Hematopoietic multipotent progenitor cell treated with erythropoietin and hydrocortisone succinate and interleukin-3 and kit ligand, for 4 days (in vitro differentiated cells): Measurements from ENCODE around the gene TSHZ3.

Experiments used
- DNase-seq: peaks from one replicate; pipeline ENCODE4 v3.0.0-alpha.2; 2015

TSHZ3 gene

GRCh38 chr19:31352782-31353651 lies 3.8 kb upstream of the TSHZ3 start:
- DNase-seq = no peak

- DNase-seq = no peak
Measured at GRCh38 chr19:31352296-31352781, 3.1 kb upstream of the TSHZ3 start.

DNA sequence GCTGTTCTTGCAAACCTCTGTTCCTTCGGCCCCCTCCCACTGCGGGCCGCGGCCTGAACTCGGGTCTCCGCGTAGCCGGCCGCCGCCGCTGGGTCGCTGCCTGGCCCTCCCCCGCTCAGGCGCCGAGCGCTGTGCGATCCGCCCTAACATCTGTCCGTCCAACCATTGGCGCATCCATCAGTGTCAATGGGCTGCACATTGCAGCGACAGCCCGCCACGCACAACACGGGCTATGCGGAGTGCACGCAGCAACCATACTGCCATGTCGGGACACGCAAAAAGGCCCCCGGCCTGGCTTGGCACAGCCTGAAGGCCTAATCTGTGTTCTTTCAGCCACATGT lies 2.6 kb upstream of the TSHZ3 start:
- DNase-seq = no peak

DNA sequence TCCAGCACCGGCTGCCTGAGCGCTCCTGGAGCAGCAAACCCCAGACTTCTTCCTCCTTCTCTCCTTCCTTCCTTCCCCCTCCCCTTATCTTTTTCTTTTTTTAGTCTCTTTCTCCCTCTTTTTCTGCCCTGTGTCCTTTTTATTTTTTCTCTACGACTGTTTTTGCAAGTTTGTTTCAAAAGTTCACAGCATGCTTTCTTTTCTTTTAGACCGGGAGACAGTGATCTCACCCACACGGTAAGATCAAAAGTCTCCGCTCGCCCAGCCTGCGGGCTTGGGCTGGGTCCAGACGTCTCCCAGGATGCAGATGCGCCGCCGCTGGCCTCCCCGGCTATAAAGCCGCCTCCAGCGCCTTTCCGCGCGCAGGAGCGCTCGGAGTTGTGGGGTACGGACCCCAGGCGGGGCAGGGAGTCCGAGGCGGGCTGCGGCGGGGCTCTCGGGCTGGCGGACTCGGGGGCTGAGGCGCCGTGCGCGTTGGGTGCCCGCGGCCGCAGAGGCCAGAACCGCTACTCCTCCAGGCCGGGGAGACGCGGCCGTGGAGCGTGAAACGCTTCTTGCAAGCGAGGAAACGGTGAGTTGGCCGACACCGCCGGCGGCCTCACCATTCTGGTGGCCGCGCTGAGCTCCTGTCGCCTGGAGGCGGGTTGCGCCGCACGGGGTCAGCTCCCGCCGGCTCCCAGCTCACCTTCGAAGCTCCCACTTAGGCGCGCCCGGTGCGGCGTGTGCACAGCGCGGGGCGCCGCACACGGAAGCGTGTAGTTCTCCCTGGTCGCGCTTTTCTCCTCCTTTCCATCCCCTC lies 2.0 kb upstream of the TSHZ3 start:
- DNase-seq = no peak

DNA sequence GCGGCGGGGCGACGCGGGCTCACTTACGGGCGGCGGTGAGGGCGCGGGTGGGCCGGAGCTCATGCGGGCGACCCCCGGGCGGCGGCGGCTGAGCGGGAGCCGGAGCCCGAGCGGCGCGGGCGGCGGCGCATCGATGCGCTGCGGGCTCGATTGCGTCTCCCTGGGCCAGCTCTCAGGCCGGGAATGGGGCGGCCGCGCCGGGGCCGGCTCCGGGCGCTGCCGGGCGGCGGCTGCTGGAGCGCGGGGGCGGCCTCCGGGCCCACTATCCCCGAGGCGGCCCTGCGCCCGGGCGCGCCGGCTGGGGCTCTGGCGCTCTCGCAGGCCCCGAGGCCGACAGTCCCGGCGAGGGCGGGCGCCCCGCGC lies 1.4 kb upstream of the TSHZ3 start:
- DNase-seq = peak; percentile 39

- DNase-seq = no peak
Measured at GRCh38 chr19:31350033-31350692, 927 bp upstream of the TSHZ3 start.

DNA sequence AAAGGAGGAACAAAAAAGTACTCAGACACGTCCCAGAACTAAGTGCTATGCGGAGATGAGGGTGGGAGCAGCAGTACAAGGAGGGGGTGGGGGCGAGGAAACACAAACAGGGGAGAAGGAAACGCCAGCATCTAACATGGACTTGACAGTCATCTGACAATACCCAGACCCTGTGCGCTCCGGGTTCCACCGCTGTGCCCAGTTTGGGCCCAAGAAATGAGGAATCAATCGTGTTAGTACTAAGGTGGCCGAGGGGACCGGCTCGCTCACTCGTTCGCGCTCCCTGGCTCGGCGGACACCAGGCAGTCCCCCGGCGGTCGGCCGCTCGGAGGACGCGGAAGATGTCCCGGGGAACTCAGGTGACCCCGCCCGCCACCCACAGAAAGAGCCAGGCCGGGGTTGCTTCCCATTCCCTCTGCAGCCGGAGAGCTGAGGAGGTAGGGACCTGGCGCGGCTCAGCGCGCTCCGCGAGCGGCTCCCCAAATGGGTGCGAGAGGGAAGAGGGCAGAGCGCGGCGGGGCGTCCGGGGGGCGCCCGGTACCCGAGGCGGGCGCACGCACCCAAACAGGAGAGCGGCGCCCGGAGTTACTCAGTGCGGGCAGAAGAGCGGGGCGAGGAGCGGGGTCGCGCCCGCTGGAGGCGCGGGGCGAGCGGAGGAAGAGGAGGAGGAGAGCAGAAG lies 616 bp downstream of the TSHZ3 start:
- DNase-seq = no peak

GRCh38 chr19:31347828-31348392 lies 1.3 kb downstream of the TSHZ3 start:
- DNase-seq = no peak

- no peak for DNase-seq
Measured at GRCh38 chr19:31347354-31347753, 1.9 kb downstream of the TSHZ3 start.

- no peak for DNase-seq
Measured at GRCh38 chr19:31346184-31347059, 2.8 kb downstream of the TSHZ3 start.

- no peak for DNase-seq
Measured at GRCh38 chr19:31344403-31344802, 4.8 kb downstream of the TSHZ3 start.

- no peak for DNase-seq
Measured at GRCh38 chr19:31342926-31343325, 6.3 kb downstream of the TSHZ3 start.

GRCh38 chr19:31340042-31341025 lies 8.9 kb downstream of the TSHZ3 start:
- peak; percentile 67 for DNase-seq

DNA sequence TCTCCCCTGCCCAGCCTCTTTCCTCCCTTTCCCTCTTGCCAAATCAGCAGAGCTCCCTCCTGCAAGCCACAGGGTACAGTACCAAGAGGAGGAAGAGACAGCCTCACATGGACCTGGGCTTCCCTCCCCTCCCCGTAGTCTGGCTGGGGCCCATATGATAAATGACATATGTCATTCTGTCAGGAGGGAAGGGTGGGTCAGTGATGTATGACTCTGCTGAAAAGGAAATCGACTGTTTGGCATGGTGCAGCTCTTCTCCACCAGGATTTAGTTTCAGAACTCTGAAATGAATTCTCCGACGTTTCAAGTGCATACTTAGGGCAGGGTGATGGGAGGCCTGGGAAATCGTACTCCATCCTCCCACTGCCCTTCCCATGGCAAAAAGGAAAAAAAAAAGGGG lies 9.8 kb downstream of the TSHZ3 start:
- peak; percentile 40 for DNase-seq

DNA sequence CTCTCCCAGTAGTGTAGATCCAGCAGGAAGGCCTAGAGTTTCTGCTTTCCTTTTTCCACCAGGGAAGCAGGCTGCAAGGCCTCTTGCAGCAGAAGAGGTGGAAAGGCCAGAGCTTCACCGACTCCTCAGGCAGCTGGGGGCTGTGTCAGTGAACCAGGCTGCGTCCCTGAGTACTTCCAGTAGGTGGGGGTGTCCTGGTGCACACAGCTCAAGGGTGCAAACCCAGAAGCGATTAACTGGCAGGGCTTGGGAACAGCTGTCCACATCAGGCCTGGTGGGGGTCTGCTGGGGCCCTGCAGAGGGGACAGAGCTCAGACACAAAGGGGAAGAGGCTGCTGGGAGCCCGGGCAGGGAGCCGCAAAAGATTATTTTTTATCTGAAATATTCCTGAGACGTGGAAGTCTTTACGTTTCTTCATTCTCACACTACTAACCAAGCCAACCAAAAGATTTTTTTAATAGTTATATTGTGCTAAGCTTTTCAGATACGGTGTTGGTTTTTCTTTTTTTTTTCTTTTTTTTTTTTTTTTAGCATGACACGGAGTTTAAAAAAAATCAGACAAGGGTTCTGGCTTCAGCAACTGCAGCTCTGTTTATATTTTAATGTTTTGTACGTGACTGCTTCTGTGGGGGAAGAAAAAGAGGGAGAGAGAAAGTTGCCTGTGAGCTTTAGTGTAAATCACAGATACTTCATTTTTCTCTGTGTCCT lies 11.0 kb downstream of the TSHZ3 start:
- peak; percentile 76 for DNase-seq

GRCh38 chr19:31337008-31337914 lies 12.0 kb downstream of the TSHZ3 start:
- no peak for DNase-seq

- no peak for DNase-seq
Measured at GRCh38 chr19:31335716-31336115, 13.5 kb downstream of the TSHZ3 start.

DNA sequence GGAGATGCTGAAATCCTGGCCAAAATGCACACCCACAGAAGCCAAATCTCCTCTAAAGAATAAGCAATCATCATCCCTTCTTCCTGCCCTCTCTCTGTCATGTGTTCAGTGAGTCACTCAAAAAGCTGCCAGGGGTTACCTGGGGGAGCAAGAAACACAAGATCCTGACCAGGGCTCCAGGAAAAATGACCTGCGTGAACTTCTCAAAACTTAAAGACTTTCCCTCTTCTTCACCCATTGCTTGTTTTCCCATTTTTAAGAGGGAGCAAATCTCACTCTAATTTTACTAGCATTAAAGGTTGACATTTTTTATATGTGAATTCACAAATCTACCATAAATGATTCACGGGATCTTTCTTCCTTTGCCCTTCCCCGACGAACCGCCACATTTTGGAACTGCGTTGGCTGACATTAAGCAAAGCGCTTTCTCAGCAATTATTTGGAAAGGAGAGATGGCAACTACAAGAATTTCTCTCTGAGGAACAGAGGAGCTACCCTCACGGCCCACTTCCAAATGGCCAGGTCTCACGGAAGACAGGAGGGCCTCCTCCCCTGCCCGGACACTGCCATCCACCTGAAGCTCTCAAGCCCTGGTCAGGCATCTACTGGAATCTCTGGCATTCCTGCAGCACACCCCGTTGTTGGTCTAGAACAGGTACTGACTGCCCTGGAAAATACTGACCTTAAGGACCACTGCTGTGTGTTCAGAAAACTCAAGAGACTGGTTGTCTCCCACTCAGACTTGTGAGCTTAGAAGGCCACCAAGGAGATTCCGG lies 14.2 kb downstream of the TSHZ3 start:
- DNase-seq = no peak
